GM12878 (cell line): ENCODE measurements around the gene AFAP1. TPM values are rescaled to one million over a fixed set of nuclear protein-coding genes. Genes with fewer than 3 reads are reported as not detected.

Experiments
- MEF2A ChIP-seq: IDR thresholded peaks from 2 replicates; pipeline ENCODE4 v1.6.1; 2011; ENCODE audit warnings: low read depth, mild to moderate bottlenecking, low read length, moderate library complexity; ENCODE audit not compliant: insufficient read depth
- MLLT1 ChIP-seq: fragments of 450-650 bp; IDR thresholded peaks from 2 replicates; pipeline ENCODE4 v1.6.1; 2016; ENCODE audit warnings: mild to moderate bottlenecking
- PRDM15 ChIP-seq: fragments of 450-650 bp; formaldehyde crosslinking; IDR thresholded peaks from 2 replicates; pipeline ENCODE4 v1.4.0; 2020; ENCODE audit warnings: mild to moderate bottlenecking, moderate library complexity
- RB1 ChIP-seq: fragments of 450-650 bp; formaldehyde crosslinking; IDR thresholded peaks from 2 replicates; pipeline ENCODE4 v1.6.1; 2017; ENCODE audit warnings: mild to moderate bottlenecking, borderline replicate concordance
- SKIL ChIP-seq: fragments of 450-650 bp; IDR thresholded peaks from 2 replicates; pipeline ENCODE4 v1.6.1; 2017; ENCODE audit warnings: mild to moderate bottlenecking, low read depth, inconsistent platforms; ENCODE audit not compliant: poor library complexity, severe bottlenecking
- ZZZ3 ChIP-seq: IDR thresholded peaks from 2 replicates; pipeline ENCODE4 v1.6.1; 2011; ENCODE audit warnings: low read depth; ENCODE audit not compliant: control insufficient read depth, insufficient read length
- polyA plus RNA-seq, 11 experiments: library from polyadenylated mRNA; depleted of rRNA in 4 of 11; unstranded in 6 of 11; stranded (reverse) in 5 of 11; fragments of >200 nt; fragmentation: Nextera tagmentation in 4 of 11; fragmentation: Illumina TruSeq in 1 of 11; extraction: Ambion mirVana in 4 of 11; extraction: Trizol in 1 of 11; gene quantifications; 1 replicate in 1 of 11; 2 replicates in 10 of 11; pipeline versions ENCODE4 v1.2.1 to v1.2.3, GENCODE V29; 2011 to 2016; ENCODE audit warnings: inconsistent platforms in 2 of 11, missing spikeins in 2 of 11, low read depth in 1 of 11
- total RNA-seq, 4 experiments: library from RNA; depleted of rRNA in 3 of 4; stranded (reverse); fragments of >200 nt in 3 of 4; fragmentation: Illumina TruSeq in 1 of 4; extraction: Trizol in 1 of 4; gene quantifications; 2 replicates each; pipeline versions ENCODE4 v1.2.1 to v1.2.3, GENCODE V29; 2013 to 2021

Gene AFAP1
- total and polyA plus RNA-seq, 10 of the 15 experiments (the other 5 are each of a cell fraction or from before 2014, with no cell fraction given): 0.02 to 0.23 (median 0.09) TPM; not detected in 1

- no peak for TF ChIP-seq SKIL
- TF ChIP-seq RB1: no peak
- TF ChIP-seq ZZZ3: no peak
- no peak for TF ChIP-seq MEF2A
- no peak for TF ChIP-seq MLLT1
- no peak for TF ChIP-seq PRDM15 (CRISPR knock-in tag)
These were observed 1.7 kb upstream of the AFAP1 start (continued) for GRCh38 chr4:7941111-7941964.
